Skeletal muscle cell (primary cell): ENCODE results near the gene SFSWAP.
"Not testable (repeated sequence)": the region's sequence is repeated elsewhere in the genome, so short reads cannot be mapped to it uniquely, and the experiment has no call there.

Experiments
- DNase-seq: peaks from one replicate; pipeline ENCODE4 v3.0.0-alpha.2; 2010; ENCODE audit warnings: low read depth
- H3K4me3 ChIP-seq: 2 replicates; pipeline ENCODE4 v1.5.1; 2011; ENCODE audit warnings: low read depth, mild to moderate bottlenecking, control low read depth, low read length, moderate library complexity

The SFSWAP gene

GRCh38 chr12:131678389-131679181 lies 32.3 kb upstream of the SFSWAP start:
- not testable (repeated sequence) for H3K4me3 ChIP-seq, DNase-seq

GRCh38 chr12:131679186-131679585 lies 31.7 kb upstream of the SFSWAP start:
- not testable (repeated sequence) for DNase-seq, H3K4me3 ChIP-seq

GRCh38 chr12:131679816-131680215 lies 31.1 kb upstream of the SFSWAP start:
- not testable (repeated sequence) for DNase-seq, H3K4me3 ChIP-seq

DNA sequence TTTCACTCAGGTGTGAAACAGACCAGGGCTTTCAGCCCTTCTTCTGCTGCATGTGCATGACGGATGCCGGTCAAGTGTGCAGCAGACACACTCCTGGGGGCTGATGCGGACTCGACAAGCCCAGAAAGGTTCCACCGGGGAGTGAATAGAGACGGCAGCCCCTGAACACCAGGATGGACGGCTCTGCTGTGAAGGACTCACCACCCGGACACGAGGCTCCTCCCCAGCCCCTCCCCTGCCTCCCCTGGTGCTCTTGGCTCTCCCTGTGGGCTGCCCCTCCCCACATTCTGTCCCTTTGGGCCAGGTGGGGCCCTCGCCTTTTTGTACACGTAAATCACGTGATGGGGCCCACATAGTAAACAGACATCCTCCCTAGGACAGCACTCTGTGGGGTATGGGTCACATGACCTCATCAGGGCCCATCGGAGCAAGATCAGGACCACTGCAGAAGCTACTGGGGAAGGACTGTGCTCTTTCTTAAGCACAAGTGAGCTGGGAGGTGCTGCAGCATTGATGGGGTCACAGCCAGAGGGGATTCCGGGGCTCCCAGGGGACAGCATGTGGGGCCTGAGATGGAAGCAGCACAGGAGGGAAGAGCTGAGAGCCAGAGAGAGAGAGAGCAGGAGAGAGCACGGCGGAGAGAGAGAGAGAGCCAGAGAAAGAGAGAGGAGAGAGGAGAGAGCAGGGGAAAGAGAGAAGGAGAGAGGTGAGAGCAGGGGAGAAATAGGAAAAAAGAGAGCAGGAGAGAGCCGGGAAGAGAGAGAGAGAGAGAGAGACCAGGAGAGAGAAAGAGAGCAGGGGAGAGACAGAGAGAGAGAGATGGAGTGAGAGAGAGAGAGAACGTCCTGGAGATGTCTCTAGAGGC lies 30.3 kb upstream of the SFSWAP start:
- H3K4me3 ChIP-seq, DNase-seq: not testable (repeated sequence)

GRCh38 chr12:131681257-131681620 lies 29.7 kb upstream of the SFSWAP start:
- no peak overlapping the region for H3K4me3 ChIP-seq
- DNase-seq: no peak

DNA sequence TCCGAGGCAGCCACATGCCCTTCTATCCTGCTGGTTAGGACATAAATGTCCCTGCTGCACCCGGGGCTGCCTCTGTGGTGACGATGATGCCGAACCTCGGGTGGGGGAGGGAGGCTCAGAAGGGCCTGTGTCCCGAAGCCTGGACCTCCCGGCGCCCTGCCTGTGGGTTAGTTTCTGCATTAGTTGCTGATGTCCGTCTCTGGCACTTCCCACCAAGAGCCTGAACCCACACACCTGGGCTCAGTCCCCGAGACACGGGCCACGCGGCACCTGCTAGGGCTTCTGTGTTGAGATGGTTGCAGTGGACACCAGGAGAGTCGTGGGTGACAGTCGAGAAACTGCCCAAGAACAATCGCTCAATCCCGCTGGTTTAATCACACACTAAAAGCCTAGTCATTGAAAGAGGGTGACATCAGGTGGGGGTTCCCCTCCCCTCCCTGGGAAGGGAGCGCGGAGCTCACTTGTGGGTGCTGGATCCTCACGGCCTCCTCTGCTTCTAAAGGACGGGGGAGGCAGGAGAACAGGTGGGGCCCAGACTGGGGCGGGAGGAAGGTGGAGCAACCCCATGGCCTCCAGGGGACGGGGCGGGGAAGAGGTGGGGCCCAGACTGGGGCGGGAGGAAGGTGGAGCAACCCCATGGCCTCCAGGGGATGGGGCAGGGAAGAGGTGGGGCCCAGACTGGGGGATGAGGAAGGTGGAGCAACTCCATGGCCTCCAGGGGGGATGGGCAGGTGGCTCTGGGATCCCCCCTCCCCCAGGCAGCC lies 29.0 kb upstream of the SFSWAP start:
- DNase-seq, H3K4me3 ChIP-seq: not testable (repeated sequence)

GRCh38 chr12:131682510-131682895 lies 28.4 kb upstream of the SFSWAP start:
- no peak for DNase-seq
- H3K4me3 ChIP-seq: no peak overlapping the region

- H3K4me3 ChIP-seq: no peak overlapping the region
- no peak for DNase-seq
These were observed 27.4 kb upstream of the SFSWAP start for GRCh38 chr12:131683266-131684014.

GRCh38 chr12:131684015-131684725 lies 26.7 kb upstream of the SFSWAP start:
- no peak for DNase-seq
- no peak overlapping the region for H3K4me3 ChIP-seq

- no peak for DNase-seq
These were observed 23.4 kb upstream of the SFSWAP start for GRCh38 chr12:131687346-131688125.

DNA sequence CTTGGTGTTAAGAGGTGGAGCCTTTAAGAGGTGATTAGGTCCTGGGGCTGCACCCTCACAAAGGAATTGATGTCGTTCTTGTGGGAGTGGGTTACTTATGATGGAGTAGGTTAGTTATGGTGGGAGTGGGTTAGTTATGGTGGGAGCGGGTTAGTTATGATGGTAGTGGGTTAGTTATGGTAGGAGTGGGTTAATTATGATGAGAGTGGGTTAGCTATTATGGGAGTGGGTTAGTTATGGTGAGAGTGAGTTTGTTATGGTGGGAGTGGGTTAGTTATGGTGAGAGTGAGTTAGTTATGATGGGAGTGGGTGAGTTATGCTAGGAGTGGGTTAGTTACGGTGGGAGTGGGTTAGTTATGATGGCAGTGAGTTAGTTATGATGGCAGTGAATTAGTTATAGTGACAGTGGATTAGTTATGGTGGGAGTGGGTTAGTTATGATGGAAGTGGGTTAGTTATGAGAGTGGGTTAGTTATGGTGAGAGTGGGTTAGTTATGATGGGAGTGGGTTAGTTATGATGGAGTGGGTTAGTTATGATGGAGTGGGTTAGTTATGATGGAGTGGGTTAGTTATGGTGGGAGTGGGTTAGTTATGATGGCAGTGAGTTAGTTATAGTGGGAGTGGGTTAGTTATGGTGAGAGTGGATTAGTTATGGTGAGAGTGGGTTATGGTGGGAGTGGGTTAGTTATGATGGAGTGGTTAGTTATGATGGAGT lies 22.6 kb upstream of the SFSWAP start:
- no peak for DNase-seq
- H3K4me3 ChIP-seq: no peak overlapping the region

More at GRCh38 chr12:131687346-131688125, 23.4 kb upstream of the SFSWAP start:
- H3K4me3 ChIP-seq: no peak overlapping the region

DNA sequence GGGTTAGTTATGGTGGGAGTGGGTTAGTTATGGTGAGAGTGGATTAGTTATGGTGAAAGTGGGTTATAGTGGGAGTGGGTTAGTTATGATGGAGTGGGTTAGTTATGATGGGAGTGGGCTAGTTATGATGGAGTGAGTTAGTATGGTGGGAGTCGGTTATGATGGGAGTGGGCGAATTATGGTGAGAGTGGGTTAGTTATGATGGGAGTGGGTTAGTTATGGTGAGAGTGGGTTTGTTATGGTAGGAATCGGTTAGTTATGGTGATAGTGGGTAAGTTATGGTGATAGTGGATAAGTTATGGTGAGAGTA lies 22.1 kb upstream of the SFSWAP start:
- DNase-seq: no peak
- H3K4me3 ChIP-seq: no peak overlapping the region

DNA sequence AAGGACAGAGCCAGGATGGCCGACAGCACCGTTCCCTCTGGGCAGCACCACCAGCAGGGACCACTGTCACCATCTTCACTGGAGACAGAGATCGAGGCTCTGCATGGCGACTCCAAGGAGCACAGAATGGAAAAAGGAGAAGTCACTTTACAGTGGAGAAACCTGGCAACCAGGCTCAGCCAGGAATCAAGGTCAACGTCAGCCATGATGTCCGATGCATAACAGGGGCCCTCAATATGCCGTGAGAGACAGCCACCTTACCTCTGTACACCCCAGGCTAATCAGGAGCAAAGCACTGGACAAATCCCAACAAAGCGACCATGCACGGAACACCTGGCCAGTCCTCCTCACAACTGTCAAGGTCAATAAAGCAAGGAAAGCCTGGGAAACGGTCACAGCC lies 20.6 kb upstream of the SFSWAP start:
- no peak for DNase-seq
- H3K4me3 ChIP-seq: no peak overlapping the region

- no peak for DNase-seq
- no peak overlapping the region for H3K4me3 ChIP-seq
These were observed 18.5 kb upstream of the SFSWAP start for GRCh38 chr12:131692431-131692830.

DNA sequence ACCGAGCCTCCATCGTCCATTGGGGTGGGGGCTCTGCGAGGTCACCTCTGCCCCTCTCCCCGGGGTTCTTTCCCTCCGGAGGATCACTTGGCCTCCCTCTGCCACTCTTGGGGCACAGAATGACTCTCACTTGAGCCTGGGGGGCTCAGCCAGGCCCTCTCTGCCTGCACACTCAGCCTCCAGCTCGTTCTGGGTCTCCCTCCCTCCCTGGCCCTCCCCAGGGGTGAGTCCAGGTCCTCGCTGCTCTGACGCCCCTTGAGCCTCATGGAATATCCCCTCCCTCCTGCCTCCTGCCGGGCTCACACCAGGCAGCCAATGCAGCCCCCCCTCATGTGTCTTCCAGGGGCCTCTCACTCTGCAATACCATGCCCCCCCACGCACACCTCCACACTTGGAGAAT lies 17.7 kb upstream of the SFSWAP start:
- no peak for DNase-seq

GRCh38 chr12:131694116-131694838 lies 16.6 kb upstream of the SFSWAP start:
- DNase-seq: no peak
- no peak overlapping the region for H3K4me3 ChIP-seq

More for the DNA sequence above, 17.7 kb upstream of the SFSWAP start:
- no peak overlapping the region for H3K4me3 ChIP-seq

DNA sequence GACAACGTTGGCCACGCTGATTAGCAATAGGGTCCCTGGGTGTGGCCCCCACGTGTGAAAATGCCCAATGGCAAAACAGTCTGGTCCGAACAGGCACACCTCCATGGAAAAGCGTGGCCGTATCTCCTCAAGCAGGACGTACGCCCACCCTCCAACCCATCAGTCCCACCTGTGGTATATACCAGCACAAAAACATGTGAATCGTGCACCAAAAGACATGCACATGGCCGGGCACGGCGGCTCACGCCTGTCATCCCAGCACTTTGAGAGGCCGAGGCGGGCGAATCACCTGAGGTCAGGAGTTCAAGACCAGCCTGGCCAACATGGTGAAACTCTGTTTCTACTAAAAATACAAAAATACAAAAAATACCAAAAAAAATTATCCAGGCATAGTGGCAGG lies 14.9 kb upstream of the SFSWAP start:
- no peak overlapping the region for H3K4me3 ChIP-seq
- no peak for DNase-seq
